Right lobe of liver (tissue), 4 donors: ENCODE data around the gene GCC2.

Experiments used
- POLR2A ChIP-seq: fragments of 450-650 bp; IDR thresholded peaks from one replicate; pipeline ENCODE4 v1.6.1; 2017; ENCODE audit warnings: antibody characterized with exemption, mild to moderate bottlenecking
- TF ChIP-seq, protein P1 (sequence below), 4 donors: fragments of 200-600 bp in 3 of 4; fragments of 450-650 bp in 1 of 4; IDR thresholded peaks; one replicate each; pipeline versions ENCODE4 v1.5.1 to v1.8.0; 2016 to 2022; ENCODE audit warnings: antibody characterized with exemption in 4 of 4, mild to moderate bottlenecking in 2 of 4
- donor health status: DM: no; HTN: no; CAD: no.
- donor health status: DM: no; HTN: no; CAD: no.
- donor health status: DM: no; HTN: yes; CAD: no.

DNA sequence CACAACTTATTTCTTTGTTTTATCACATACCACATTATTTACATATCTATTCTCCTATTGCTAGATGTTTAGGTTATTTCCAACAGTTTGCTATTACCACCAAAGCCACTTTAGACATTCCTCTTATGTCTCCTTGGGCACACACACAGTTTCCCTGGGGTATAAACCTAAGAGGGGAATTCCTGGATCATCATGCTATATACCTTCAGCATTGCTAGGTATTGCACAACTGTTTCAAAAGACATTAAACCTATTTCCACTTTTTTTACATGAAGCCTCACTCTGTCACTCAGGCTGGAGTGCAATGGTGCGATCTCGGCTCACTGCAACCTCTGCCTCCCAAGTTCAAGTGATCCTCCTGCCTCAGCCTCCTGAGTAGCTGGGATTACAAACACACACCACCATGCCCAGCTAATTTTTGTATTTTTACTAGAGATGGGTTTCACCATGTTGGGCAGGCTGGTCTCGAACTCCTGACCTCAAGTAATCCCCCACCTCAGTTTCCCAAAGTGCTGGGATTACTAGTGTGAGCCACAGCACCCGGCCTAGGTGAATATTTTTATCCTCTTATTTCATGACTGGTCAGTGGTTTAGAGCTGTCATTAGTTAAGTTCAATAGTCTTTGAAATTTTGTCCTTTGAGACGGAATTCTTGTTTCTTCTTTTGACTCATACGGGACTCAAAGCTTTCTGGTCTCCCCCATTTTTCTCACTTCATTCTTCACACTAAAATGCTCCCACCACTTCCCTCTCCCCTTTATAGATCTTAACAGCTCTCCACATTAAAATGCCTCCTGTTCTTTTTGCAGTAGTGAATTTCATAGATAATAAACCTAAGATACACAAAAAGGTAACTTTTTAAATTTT, 40.9 kb upstream of the GCC2 start:
- TF ChIP-seq, protein P1, sequence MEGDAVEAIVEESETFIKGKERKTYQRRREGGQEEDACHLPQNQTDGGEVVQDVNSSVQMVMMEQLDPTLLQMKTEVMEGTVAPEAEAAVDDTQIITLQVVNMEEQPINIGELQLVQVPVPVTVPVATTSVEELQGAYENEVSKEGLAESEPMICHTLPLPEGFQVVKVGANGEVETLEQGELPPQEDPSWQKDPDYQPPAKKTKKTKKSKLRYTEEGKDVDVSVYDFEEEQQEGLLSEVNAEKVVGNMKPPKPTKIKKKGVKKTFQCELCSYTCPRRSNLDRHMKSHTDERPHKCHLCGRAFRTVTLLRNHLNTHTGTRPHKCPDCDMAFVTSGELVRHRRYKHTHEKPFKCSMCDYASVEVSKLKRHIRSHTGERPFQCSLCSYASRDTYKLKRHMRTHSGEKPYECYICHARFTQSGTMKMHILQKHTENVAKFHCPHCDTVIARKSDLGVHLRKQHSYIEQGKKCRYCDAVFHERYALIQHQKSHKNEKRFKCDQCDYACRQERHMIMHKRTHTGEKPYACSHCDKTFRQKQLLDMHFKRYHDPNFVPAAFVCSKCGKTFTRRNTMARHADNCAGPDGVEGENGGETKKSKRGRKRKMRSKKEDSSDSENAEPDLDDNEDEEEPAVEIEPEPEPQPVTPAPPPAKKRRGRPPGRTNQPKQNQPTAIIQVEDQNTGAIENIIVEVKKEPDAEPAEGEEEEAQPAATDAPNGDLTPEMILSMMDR (IDR thresholded peaks at IDR 0.05) = no peak
- no peak for TF ChIP-seq POLR2A
